Kidney (tissue), 14 donors: Measurements from ENCODE around the gene ST13. TPM values are rescaled to one million over a fixed set of nuclear protein-coding genes. Genes with fewer than 3 reads are reported as not detected.

ENCODE experiments used
- DNase-seq, 5 donors: peaks; one replicate each; pipeline ENCODE4 v3.0.0-alpha.2; 2013 to 2020
- FAIRE-seq: peaks from 2 replicates; lab custom pipeline; 2012; peaks lifted over from hg19 to GRCh38; lab: Jason Lieb, UNC
- H3K27ac ChIP-seq, 2 donors: one replicate each; pipeline ENCODE4 v1.7.0; 2013; ENCODE audit warnings: low read depth in 2 of 2, low read length in 2 of 2, inconsistent platforms in 1 of 2
- H3K27me3 ChIP-seq: one replicate; pipeline ENCODE4 v1.7.1; 2013; ENCODE audit warnings: low read length, inconsistent platforms; ENCODE audit not compliant: control insufficient read depth, insufficient read depth
- H3K36me3 ChIP-seq, 3 donors: one replicate each; pipeline versions ENCODE4 v1.7.0 to v1.7.1; 2013; ENCODE audit warnings: low read length in 3 of 3, control low read depth in 1 of 3, inconsistent platforms in 1 of 3; ENCODE audit not compliant: insufficient read depth in 3 of 3, control insufficient read depth in 2 of 3
- H3K4me1 ChIP-seq, 3 donors: one replicate each; pipeline versions ENCODE4 v1.7.0 to v1.7.1; 2013; ENCODE audit warnings: low read length in 3 of 3, inconsistent platforms in 1 of 3, low read depth in 1 of 3; ENCODE audit not compliant: control insufficient read depth in 2 of 3, insufficient read depth in 2 of 3
- H3K4me3 ChIP-seq, 3 donors: one replicate each; pipeline versions ENCODE4 v1.7.0 to v1.8.1; 2013; ENCODE audit warnings: low read length in 3 of 3, control low read depth in 1 of 3, inconsistent platforms in 1 of 3
- H3K9ac ChIP-seq, 3 donors: one replicate each; pipeline versions ENCODE4 v1.7.0 to v1.7.1; 2013; ENCODE audit warnings: low read length in 3 of 3, control low read depth in 1 of 3, inconsistent platforms in 1 of 3
- H3K9me3 ChIP-seq, 3 donors: one replicate each; pipeline versions ENCODE4 v1.7.0 to v1.7.1; 2013; ENCODE audit warnings: low read length in 3 of 3, control low read depth in 1 of 3, inconsistent platforms in 1 of 3; ENCODE audit not compliant: control insufficient read depth in 2 of 3, insufficient read depth in 1 of 3
- CTCF ChIP-seq: IDR thresholded peaks from 3 replicates; pipeline ENCODE4 v1.5.1; 2012; ENCODE audit warnings: mild to moderate bottlenecking, moderate library complexity, borderline replicate concordance; ENCODE audit not compliant: insufficient read depth; ENCODE audit errors: extremely low read depth
- intact Hi-C: fragments of 100-400 bp; cut with DNase I; formaldehyde crosslinking; loops from one replicate; pipeline ENCODE4 v1.11.1; 2022
- polyA plus RNA-seq: library from polyadenylated mRNA; stranded (reverse); fragments of 350-450 nt; fragmentation: Illumina TruSeq; extraction: RNeasy Lipid Tissue Mini Kit (QIAGEN cat#74804); gene quantifications from one replicate; pipeline ENCODE4 v1.2.3, GENCODE V29; 2014; ENCODE audit warnings: low read depth, low replicate concordance; ENCODE audit not compliant: insufficient read depth
- total RNA-seq: library from RNA; stranded (reverse); fragmentation: NEBNext Ultra II Directional; extraction: Animal tissue kit (Norgen Biotek cat#: 25700); gene quantifications from one replicate; pipeline ENCODE4 v1.2.1, GENCODE V29; 2021
- donor health status: control.
- donor health status: control.
- donor health status: control.
- donor health status: control.
- donor health status: control.
- donor health status: DM: yes; HTN: yes; CAD: no.
- donor health status: Normal renal cell carcinoma (clear cell type).

ST13 gene
- total and polyA plus RNA-seq, 2 donors from 2014 or later = 196 to 230 TPM

- no peak for TF ChIP-seq CTCF
- peaks cover 11 to 75% (median 21%) of the 10 kb centered on the region in 3 donors for H3K36me3 ChIP-seq
- intact Hi-C loops = no loop called here
- H3K27ac ChIP-seq = no peak overlapping the region
- no peaks in the 10 kb centered on the region for H3K27me3 ChIP-seq
- no peak overlapping the region for H3K4me3 ChIP-seq
- no peaks in the 10 kb centered on the region for H3K9me3 ChIP-seq
- DNase-seq (no peak), FAIRE-seq (no peak)
- H3K4me1 ChIP-seq = no peaks in the 10 kb centered on the region
- H3K9ac ChIP-seq = no peak overlapping the region
These were observed 11.5 kb downstream of the ST13 start for GRCh38 chr22:40844951-40845350.

GRCh38 chr22:40838486-40838885, 18.0 kb downstream of the ST13 start:
- Histone ChIP-seq H3K9me3 (no peaks in the 10 kb centered on the region), H3K36me3 (peaks cover 6 to 70% (median 26%) of the 10 kb centered on the region in 3 donors), H3K4me1 (peaks cover 0 to 6% (median 0%) of the 10 kb centered on the region in 3 donors), H3K4me3 (no peak overlapping the region), H3K9ac (no peak overlapping the region), H3K27me3 (no peaks in the 10 kb centered on the region), H3K27ac (no peak overlapping the region)
- DNase-seq (no peak), FAIRE-seq (no peak)
- no peak for TF ChIP-seq CTCF
- intact Hi-C loops = no loop called here

- no peak for DNase-seq
- no peak overlapping the region for H3K9ac ChIP-seq
- no peaks in the 10 kb centered on the region for H3K27me3 ChIP-seq
- no peak overlapping the region for H3K27ac ChIP-seq
- no peak for TF ChIP-seq CTCF
- H3K36me3 ChIP-seq = peaks cover 2 to 52% (median 27%) of the 10 kb centered on the region in 3 donors
- peaks cover 0 to 6% (median 0%) of the 10 kb centered on the region in 3 donors for H3K4me1 ChIP-seq
- no peak for FAIRE-seq
- H3K4me3 ChIP-seq = no peak overlapping the region
- no peaks in the 10 kb centered on the region for H3K9me3 ChIP-seq
- intact Hi-C loops = no loop called here
These were observed 21.8 kb downstream of the ST13 start for GRCh38 chr22:40834619-40835018.

GRCh38 chr22:40829131-40829530, 27.3 kb downstream of the ST13 start:
- no peaks in the 10 kb centered on the region for H3K27me3 ChIP-seq
- no peak overlapping the region for H3K9ac ChIP-seq
- no peak for TF ChIP-seq CTCF
- no peaks in the 10 kb centered on the region for H3K4me1 ChIP-seq
- DNase-seq (no peak), FAIRE-seq (no peak)
- no peak overlapping the region for H3K4me3 ChIP-seq
- H3K9me3 ChIP-seq = no peaks in the 10 kb centered on the region
- H3K36me3 ChIP-seq = peaks cover 8 to 33% (median 19%) of the 10 kb centered on the region in 3 donors
- intact Hi-C loops = no loop called here
- no peak overlapping the region for H3K27ac ChIP-seq
